Rectal smooth muscle tissue (tissue), 1 donor: ENCODE measurements around the gene HDAC4.
A peak's percentile ranks its signal among the peaks of the same experiment; 100 is the strongest.

Experiments used
- H3K27ac ChIP-seq: one replicate; pipeline ENCODE4 v1.7.0; 2013; ENCODE audit warnings: low read depth, low read length, inconsistent platforms
- H3K27me3 ChIP-seq: one replicate; pipeline ENCODE4 v1.7.0; 2013; ENCODE audit warnings: low read length; ENCODE audit not compliant: control insufficient read depth, insufficient read depth
- H3K36me3 ChIP-seq: one replicate; pipeline ENCODE4 v1.7.0; 2013; ENCODE audit warnings: low read length; ENCODE audit not compliant: control insufficient read depth, insufficient read depth
- H3K4me1 ChIP-seq: one replicate; pipeline ENCODE4 v1.7.0; 2013; ENCODE audit warnings: low read length; ENCODE audit not compliant: control insufficient read depth, insufficient read depth
- H3K4me3 ChIP-seq: one replicate; pipeline ENCODE4 v1.7.0; 2013; ENCODE audit warnings: low read length
- H3K9ac ChIP-seq: one replicate; pipeline ENCODE4 v1.7.0; 2013; ENCODE audit warnings: low read length

Gene HDAC4

DNA sequence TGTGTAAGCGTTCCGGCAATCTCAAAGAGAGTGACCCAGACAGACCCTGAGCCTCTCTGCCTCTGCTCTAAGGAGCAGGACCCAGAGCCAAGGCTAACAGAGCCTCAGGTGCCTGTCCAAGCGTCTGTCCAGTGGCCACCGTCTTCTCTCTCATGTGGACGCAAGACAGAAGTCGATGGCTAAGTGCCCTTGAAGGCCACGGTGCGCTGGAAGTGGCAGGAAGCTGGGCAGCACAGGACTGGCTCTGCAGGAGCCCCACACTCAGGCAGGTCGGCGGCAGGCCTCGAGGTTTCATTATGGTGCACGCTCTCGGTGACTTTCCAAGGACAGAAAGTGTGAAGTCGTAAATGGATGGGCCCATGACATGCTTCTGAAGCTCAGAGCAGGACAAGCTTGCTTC, 49.1 kb downstream of the HDAC4 start:
- H3K27me3 ChIP-seq = no peaks in the 10 kb centered on the region
- H3K4me3 ChIP-seq = no peak overlapping the region
- no peak overlapping the region for H3K9ac ChIP-seq
- no peaks in the 10 kb centered on the region for H3K36me3 ChIP-seq
- H3K4me1 ChIP-seq = peaks cover 44% of the 10 kb centered on the region
- peak overlapping the region; percentile 51 for H3K27ac ChIP-seq

- H3K4me3 ChIP-seq = no peak overlapping the region
- peak overlapping the region; percentile 96 for H3K27ac ChIP-seq
- H3K9ac ChIP-seq = peak overlapping the region; percentile 22
- H3K27me3 ChIP-seq = no peaks in the 10 kb centered on the region
- peaks cover 45% of the 10 kb centered on the region for H3K4me1 ChIP-seq
- H3K36me3 ChIP-seq = no peaks in the 10 kb centered on the region
Observed at GRCh38 chr2:239349453-239350135, 51.2 kb downstream of the HDAC4 start.

DNA sequence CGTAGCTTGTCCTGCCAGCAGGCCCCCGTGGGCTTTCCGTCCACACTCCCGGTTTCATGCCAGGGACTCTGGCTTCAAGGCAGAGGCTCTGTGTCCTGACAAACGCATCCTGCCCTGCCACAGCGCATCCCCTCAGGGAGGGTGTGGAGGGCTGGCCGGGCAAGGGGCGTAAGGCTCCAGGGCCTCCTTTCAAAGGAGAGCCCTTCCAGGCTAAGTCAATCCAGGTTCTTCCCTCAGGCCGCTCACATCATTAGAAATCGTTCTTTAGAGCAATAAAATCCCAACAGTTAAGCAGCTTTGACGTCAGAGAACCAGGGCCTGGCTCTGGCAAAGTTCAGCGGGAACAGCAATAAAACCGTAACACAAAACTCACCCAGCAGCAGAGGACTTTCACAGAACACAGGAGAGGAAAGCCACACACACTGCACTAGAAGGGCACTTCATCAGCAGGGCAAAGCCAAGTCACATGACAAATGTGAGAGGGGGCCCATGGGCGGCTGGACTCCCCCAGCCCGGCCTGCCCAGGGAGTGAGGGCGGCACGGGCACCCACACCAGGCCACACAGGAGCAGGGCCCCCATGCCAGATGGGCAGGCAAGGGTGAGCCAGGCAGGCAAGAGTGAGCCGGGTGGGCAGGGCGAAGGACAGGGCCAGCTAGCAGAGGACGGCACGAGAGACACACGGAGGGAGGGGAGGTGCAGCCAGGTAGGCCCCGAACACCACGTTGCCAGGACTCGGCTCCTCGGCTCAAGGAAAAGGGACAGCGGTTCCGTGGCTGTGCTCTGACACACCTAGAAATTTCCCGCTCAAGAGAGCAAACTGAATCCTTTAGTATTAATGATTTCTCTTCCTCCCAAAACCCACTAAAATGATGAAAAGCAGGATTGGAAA, 52.0 kb downstream of the HDAC4 start:
- H3K4me1 ChIP-seq = peaks cover 48% of the 10 kb centered on the region
- peak overlapping the region; percentile 43 for H3K4me3 ChIP-seq
- H3K36me3 ChIP-seq = no peaks in the 10 kb centered on the region
- peak overlapping the region; percentile 98 for H3K27ac ChIP-seq
- peak overlapping the region; percentile 64 for H3K9ac ChIP-seq
- no peaks in the 10 kb centered on the region for H3K27me3 ChIP-seq

GRCh38 chr2:239346676-239347075, 54.1 kb downstream of the HDAC4 start:
- no peaks in the 10 kb centered on the region for H3K27me3 ChIP-seq
- H3K36me3 ChIP-seq = no peaks in the 10 kb centered on the region
- peaks cover 46% of the 10 kb centered on the region for H3K4me1 ChIP-seq
- H3K4me3 ChIP-seq = peak overlapping the region; percentile 51
- H3K9ac ChIP-seq = no peak overlapping the region
- H3K27ac ChIP-seq = peak overlapping the region; percentile 83

GRCh38 chr2:239345251-239345650, 55.6 kb downstream of the HDAC4 start:
- H3K27ac ChIP-seq = peak overlapping the region; percentile 83
- H3K4me1 ChIP-seq = peaks cover 44% of the 10 kb centered on the region
- H3K27me3 ChIP-seq = no peaks in the 10 kb centered on the region
- no peaks in the 10 kb centered on the region for H3K36me3 ChIP-seq
- no peak overlapping the region for H3K4me3 ChIP-seq
- H3K9ac ChIP-seq = no peak overlapping the region

GRCh38 chr2:239344857-239345216, 56.0 kb downstream of the HDAC4 start:
- Histone ChIP-seq H3K36me3 (no peaks in the 10 kb centered on the region), H3K27ac (peak overlapping the region; percentile 83), H3K9ac (no peak overlapping the region), H3K4me1 (peaks cover 42% of the 10 kb centered on the region), H3K4me3 (no peak overlapping the region), H3K27me3 (no peaks in the 10 kb centered on the region)

GRCh38 chr2:239343946-239344856, 56.6 kb downstream of the HDAC4 start:
- Histone ChIP-seq H3K4me3 (no peak overlapping the region), H3K4me1 (peaks cover 35% of the 10 kb centered on the region), H3K27ac (peak overlapping the region; percentile 83), H3K27me3 (no peaks in the 10 kb centered on the region), H3K36me3 (no peaks in the 10 kb centered on the region), H3K9ac (no peak overlapping the region)

DNA sequence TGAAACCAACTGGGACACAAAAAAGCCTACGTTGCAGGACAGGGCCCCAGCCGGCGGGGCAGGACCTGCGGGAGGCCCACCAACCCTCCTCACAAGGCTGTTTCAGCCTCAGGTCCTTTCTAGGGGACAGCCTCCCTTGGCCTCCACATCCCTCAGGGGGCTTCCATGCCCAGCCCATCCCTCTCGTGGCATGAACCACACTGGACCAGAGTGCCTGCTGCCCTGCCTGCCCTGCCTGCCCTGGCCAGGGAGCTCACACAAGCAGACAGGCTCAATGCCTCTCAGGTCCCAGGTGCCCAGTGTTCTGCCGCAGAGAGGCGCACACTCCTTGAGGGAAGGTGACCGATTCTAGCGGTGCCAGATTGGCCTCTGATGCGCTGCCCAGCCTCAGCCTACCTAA, 57.4 kb downstream of the HDAC4 start:
- Histone ChIP-seq H3K36me3 (no peaks in the 10 kb centered on the region), H3K9ac (no peak overlapping the region), H3K27ac (peak overlapping the region; percentile 38), H3K4me1 (peaks cover 31% of the 10 kb centered on the region), H3K27me3 (no peaks in the 10 kb centered on the region), H3K4me3 (no peak overlapping the region)

DNA sequence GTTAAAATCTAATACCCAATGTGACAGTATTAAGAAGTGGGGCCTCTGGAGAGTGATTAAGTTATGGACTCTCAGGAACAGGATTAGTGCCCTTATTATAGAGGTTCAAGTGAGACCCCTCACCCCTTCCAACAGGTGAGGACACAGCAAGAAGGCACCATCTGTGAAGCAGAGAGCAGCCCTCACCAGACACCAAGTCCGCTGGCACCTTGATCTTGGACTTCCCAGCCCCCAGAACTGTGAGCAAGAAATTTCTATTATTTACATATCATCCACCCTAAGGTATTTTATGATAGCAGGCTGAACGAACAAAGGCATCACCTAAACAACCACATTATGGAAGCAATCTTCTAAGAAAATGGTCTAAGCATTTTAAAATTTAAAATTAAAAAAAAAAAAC, 59.0 kb downstream of the HDAC4 start:
- H3K4me1 ChIP-seq = peaks cover 34% of the 10 kb centered on the region
- no peaks in the 10 kb centered on the region for H3K36me3 ChIP-seq
- peak overlapping the region; percentile 66 for H3K27ac ChIP-seq
- no peak overlapping the region for H3K4me3 ChIP-seq
- no peaks in the 10 kb centered on the region for H3K27me3 ChIP-seq
- H3K9ac ChIP-seq = no peak overlapping the region

DNA sequence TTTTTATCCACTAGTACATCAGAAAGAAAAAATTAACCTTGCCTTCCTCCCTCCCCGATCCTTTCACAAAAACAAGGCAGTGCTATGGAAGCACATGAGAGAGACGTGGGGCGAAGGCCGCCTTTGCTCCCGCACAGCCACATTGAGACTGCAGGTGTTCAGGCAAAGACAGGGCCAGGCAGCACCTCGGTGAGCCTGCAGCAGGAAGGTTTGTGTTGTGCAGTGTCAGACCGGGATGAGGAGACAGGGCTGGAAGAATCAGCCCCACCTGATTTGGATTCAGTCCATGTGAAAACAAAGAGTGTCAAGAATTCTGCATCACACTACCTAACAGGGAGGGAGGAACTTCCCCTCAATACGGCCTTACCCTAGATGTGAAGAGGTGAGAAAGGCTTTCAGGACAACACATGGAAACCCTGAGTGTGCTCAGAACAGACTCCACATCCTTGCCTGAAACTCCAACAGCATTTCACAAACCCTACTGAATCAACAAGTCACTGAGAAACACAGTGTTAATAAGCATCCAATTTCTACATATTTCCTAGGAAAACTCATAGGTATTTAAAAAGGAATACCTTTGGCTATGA, 59.6 kb downstream of the HDAC4 start:
- Histone ChIP-seq H3K36me3 (no peaks in the 10 kb centered on the region), H3K4me1 (peaks cover 29% of the 10 kb centered on the region), H3K27me3 (no peaks in the 10 kb centered on the region), H3K9ac (no peak overlapping the region), H3K4me3 (no peak overlapping the region), H3K27ac (peak overlapping the region; percentile 66)

DNA sequence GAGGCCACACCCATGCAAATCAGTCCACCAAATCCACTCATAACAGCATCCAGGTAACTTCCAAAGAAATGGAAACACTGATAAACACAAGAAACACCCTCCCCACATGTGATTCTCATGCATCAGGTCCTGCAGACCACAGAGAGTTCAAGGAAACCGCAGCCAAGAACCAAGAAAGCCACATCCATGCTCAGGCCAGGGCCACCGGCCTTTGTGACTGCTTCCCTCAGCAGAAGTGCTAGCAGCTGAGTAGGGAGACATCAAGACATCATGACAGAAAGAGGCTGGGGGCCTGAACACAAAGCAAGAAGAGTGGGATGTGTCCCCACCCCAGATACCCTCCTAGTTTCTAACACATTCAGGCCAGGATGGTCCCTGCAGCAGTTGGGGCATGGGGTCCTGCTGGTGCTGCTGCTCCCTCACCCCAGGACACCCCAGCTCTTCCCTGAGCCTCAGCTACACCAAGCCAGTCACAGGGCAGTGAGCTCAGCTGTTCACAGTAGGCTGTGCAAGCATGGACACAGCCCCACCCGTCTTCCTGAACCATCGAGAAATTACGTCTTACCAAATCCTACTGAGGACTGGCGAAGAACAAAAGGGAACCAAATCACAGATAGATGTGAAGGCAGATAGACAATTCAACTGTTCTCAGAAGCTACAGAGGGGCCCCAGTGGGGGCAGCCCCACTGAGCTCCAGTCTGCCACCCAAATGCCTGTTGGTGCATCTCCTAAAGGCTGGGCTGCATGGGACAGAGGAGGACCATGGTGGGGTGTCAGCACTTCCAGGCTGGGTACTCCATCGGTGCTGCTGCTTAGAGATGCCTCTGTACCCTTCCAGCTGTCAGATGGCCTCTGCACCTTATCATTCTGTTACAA, 60.9 kb downstream of the HDAC4 start:
- Histone ChIP-seq H3K4me3 (no peak overlapping the region), H3K27me3 (no peaks in the 10 kb centered on the region), H3K36me3 (no peaks in the 10 kb centered on the region), H3K27ac (peak overlapping the region; percentile 23), H3K9ac (no peak overlapping the region), H3K4me1 (peaks cover 25% of the 10 kb centered on the region)
